GM21447 (cell line): ENCODE results near the gene COQ9.

ENCODE experiments used
- ATAC-seq: cut with Tn5 transposase; IDR thresholded peaks from one replicate; pipeline ENCODE4 v1.9.1; 2021; ENCODE audit not compliant: unreplicated experiment

The COQ9 gene

GRCh38 chr16:57509231-57509923, 62.1 kb downstream of the COQ9 start:
- no peak for ATAC-seq

GRCh38 chr16:57510016-57510871, 63.0 kb downstream of the COQ9 start:
- ATAC-seq, result no peak
